ENCODE results near the gene WNT9B. TPM values are rescaled to one million over a fixed set of nuclear protein-coding genes. Genes with fewer than 3 reads are reported as not detected.

WNT9B gene
- total RNA-seq, 1 experiment from 2014 or later: not detected

DNA sequence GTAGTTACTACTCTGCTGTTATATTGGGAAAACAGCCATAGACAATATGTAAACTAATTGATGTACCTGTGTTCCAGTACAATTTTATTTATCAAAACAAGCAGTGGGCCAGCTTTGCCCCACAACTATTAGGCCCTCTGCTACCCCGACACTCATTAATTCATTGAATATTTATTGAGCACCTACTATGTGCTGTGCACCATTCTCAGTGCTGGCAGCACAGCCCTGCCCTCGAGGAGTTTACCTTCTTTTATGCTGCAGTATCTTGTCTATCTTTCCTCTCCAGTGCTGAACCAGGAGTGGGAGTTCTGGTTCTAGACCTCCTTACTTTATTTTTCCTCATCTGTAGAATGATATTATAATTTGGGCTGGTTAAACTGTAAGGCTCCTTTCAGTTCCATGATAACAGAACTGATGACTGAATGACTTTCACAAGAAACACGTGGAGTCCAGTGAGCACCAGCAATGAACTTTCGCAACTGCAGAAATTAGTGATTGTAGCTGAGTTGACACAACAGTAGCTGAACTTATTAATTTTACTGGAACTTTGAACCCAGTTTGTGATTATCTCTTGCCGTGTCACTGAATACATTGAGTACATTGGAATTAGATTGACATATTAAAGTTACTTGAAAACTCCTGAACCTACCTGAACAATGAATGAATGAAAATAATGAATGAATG lies 73.9 kb downstream of the WNT9B start:
- no peak for DNase-seq (ENCODE audit: low read depth, low spot score)
- intact Hi-C loops (cut with micrococcal nuclease; ENCODE audit: unreplicated experiment) (loop anchor here (10.0 kb wide), 1 partner anchor 81 kb away; no protein-coding TSS in a partner anchor), in situ Hi-C loops (cut with HindIII; ENCODE audit: low pct_unique_long_range_greater_than_20kb, low sequenced_read_pairs) (no loop called here)
- POLR2A ChIA-PET: no interaction called here
- Histone ChIP-seq H3K9me3 (ENCODE audit: control insufficient read depth, insufficient read depth, low read depth, low read length) (no peaks in the 10 kb centered on the region), H3K4me3 (ENCODE audit: low read depth in 2 of 2, low read length in 2 of 2) (no peak overlapping the region), H3K4me1 (ENCODE audit: control insufficient read depth, insufficient read depth, low read length) (peaks cover 5% of the 10 kb centered on the region; the same call in 1 of the 2 replicates), H3K27me3 (ENCODE audit: control insufficient read depth, insufficient read depth, low read length) (no peaks in the 10 kb centered on the region), H3K27ac (ENCODE audit: low read length) (no peak overlapping the region), H3K36me3 (ENCODE audit: control insufficient read depth, insufficient read depth, low read length) (peaks cover 15% of the 10 kb centered on the region; the same call in 1 of the 2 replicates)
- no TSS peak for BruUV-seq (replicated peaks)
- TF ChIP-seq TCF7L2 (IDR thresholded peaks at IDR 0.05; ENCODE audit: low read depth, low read length) (no peak), SIN3A (IDR thresholded peaks at IDR 0.05; ENCODE audit: borderline replicate concordance, insufficient read depth, low read depth, low read length) (no peak), POLR2AphosphoS5 (IDR thresholded peaks at IDR 0.05; ENCODE audit: low read depth, low read length) (no peak)
- TF ChIP-seq, protein P1, sequence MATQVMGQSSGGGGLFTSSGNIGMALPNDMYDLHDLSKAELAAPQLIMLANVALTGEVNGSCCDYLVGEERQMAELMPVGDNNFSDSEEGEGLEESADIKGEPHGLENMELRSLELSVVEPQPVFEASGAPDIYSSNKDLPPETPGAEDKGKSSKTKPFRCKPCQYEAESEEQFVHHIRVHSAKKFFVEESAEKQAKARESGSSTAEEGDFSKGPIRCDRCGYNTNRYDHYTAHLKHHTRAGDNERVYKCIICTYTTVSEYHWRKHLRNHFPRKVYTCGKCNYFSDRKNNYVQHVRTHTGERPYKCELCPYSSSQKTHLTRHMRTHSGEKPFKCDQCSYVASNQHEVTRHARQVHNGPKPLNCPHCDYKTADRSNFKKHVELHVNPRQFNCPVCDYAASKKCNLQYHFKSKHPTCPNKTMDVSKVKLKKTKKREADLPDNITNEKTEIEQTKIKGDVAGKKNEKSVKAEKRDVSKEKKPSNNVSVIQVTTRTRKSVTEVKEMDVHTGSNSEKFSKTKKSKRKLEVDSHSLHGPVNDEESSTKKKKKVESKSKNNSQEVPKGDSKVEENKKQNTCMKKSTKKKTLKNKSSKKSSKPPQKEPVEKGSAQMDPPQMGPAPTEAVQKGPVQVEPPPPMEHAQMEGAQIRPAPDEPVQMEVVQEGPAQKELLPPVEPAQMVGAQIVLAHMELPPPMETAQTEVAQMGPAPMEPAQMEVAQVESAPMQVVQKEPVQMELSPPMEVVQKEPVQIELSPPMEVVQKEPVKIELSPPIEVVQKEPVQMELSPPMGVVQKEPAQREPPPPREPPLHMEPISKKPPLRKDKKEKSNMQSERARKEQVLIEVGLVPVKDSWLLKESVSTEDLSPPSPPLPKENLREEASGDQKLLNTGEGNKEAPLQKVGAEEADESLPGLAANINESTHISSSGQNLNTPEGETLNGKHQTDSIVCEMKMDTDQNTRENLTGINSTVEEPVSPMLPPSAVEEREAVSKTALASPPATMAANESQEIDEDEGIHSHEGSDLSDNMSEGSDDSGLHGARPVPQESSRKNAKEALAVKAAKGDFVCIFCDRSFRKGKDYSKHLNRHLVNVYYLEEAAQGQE (IDR thresholded peaks at IDR 0.05; ENCODE audit: insufficient read depth in 1 of 2, low read depth in 2 of 2, low read length in 1 of 2): no peak
- TF ChIP-seq, protein P2, sequence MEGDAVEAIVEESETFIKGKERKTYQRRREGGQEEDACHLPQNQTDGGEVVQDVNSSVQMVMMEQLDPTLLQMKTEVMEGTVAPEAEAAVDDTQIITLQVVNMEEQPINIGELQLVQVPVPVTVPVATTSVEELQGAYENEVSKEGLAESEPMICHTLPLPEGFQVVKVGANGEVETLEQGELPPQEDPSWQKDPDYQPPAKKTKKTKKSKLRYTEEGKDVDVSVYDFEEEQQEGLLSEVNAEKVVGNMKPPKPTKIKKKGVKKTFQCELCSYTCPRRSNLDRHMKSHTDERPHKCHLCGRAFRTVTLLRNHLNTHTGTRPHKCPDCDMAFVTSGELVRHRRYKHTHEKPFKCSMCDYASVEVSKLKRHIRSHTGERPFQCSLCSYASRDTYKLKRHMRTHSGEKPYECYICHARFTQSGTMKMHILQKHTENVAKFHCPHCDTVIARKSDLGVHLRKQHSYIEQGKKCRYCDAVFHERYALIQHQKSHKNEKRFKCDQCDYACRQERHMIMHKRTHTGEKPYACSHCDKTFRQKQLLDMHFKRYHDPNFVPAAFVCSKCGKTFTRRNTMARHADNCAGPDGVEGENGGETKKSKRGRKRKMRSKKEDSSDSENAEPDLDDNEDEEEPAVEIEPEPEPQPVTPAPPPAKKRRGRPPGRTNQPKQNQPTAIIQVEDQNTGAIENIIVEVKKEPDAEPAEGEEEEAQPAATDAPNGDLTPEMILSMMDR (IDR thresholded peaks at IDR 0.05): no peak
- CTCF ChIA-PET: no interaction called here
- no peak for ATAC-seq

DNA sequence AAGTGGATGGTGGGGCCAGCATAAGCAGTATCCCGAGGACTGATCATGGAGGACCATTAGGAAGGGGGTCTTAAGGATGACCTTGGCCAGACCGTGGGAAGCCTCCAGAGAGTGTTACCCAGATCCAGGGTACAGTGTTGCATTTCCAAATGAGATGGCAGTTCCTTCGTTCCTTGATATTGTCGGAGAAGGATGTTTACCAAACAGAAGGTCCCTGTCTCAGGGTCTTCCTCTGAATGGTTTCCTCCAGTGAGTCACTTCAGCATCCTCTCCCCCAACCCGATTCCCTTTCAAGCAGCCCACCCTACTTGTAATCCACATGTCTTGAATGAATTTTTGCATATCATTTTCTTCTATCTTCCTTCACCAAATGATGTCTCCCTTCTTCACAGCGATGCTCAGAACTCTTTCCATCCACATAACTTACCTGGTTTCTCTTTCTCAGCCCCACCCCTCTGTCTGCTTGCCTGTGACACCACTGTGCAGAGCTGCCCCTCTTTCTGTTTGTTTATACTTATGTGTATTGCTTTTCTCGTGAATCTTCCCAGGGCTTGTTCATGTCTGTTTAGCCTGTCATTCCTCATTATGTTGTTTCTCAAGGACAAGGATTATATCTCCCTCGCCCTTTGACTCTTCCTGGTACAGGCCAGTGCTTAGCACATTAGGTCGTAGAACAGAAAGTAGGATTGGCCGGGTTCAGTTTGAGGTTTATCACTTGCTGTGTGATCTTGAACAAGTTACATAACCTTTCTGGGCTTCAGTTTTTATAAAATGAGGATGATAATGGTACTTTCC lies 77.3 kb downstream of the WNT9B start:
- ATAC-seq: no peak
- CTCF ChIA-PET: no interaction called here
- in situ Hi-C loops (cut with HindIII; ENCODE audit: low pct_unique_long_range_greater_than_20kb, low sequenced_read_pairs): no loop called here

More for the DNA sequence above, 77.3 kb downstream of the WNT9B start:
- intact Hi-C loops (cut with micrococcal nuclease; ENCODE audit: unreplicated experiment): loop anchor here (10.0 kb wide), 1 partner anchor 84 kb away; no protein-coding TSS in a partner anchor
- no peak for TF ChIP-seq TCF7L2 (IDR thresholded peaks at IDR 0.05; ENCODE audit: low read depth, low read length)
- no peak for TF ChIP-seq POLR2AphosphoS5 (IDR thresholded peaks at IDR 0.05; ENCODE audit: low read depth, low read length)
- TF ChIP-seq, protein P2 (IDR thresholded peaks at IDR 0.05): no peak
- TF ChIP-seq SIN3A (IDR thresholded peaks at IDR 0.05; ENCODE audit: borderline replicate concordance, insufficient read depth, low read depth, low read length): no peak
- TF ChIP-seq, protein P1 (IDR thresholded peaks at IDR 0.05; ENCODE audit: insufficient read depth in 1 of 2, low read depth in 2 of 2, low read length in 1 of 2): no peak
- H3K4me3 ChIP-seq (ENCODE audit: low read depth in 2 of 2, low read length in 2 of 2): no peak overlapping the region
- no peak for DNase-seq (ENCODE audit: low read depth, low spot score)
- no peaks in the 10 kb centered on the region for H3K27me3 ChIP-seq (ENCODE audit: control insufficient read depth, insufficient read depth, low read length)
- no peak overlapping the region for H3K27ac ChIP-seq (ENCODE audit: low read length)
- no peaks in the 10 kb centered on the region for H3K9me3 ChIP-seq (ENCODE audit: control insufficient read depth, insufficient read depth, low read depth, low read length)
- BruUV-seq (replicated peaks): no TSS peak
- peaks cover 19% of the 10 kb centered on the region for H3K36me3 ChIP-seq (ENCODE audit: control insufficient read depth, insufficient read depth, low read length)
- H3K4me1 ChIP-seq (ENCODE audit: control insufficient read depth, insufficient read depth, low read length): peaks cover 5% of the 10 kb centered on the region; the same call in 1 of the 2 replicates
- POLR2A ChIA-PET: no interaction called here

Measured in Panc1 (cell line).